Stimulated activated effector memory CD8-positive, alpha-beta T cell treated with anti-CD3 and anti-CD28 coated beads, Interleukin-12 subunit alpha, Interleukin-12 subunit beta, amount 100 ng/mL, for 72 hours (primary cell): ENCODE data around the gene SERPINB2.
"Not testable (repeated sequence)": the region's sequence is repeated elsewhere in the genome, so short reads cannot be mapped to it uniquely, and the experiment has no call there.

Experiments
- ATAC-seq: fragments of 150-1000 bp; cut with Tn5 transposase; 2 replicates; pipeline ENCODE4 v1.10.0; 2021
- DNase-seq, 2 donors: peaks; one replicate each; pipeline ENCODE4 v3.0.0; 2021 to 2022; ENCODE audit warnings: low spot score in 2 of 2
- H3K27ac Mint-ChIP-seq: one replicate; pipeline ENCODE4 v1.8.0; 2022; ENCODE audit warnings: mild to moderate bottlenecking, mixed read lengths
- H3K36me3 Mint-ChIP-seq: one replicate; pipeline ENCODE4 v1.8.0; 2022; ENCODE audit warnings: mild to moderate bottlenecking, mixed read lengths
- H3K4me1 Mint-ChIP-seq: one replicate; pipeline ENCODE4 v1.8.0; 2022; ENCODE audit warnings: mixed read lengths
- H3K4me3 Mint-ChIP-seq: one replicate; pipeline ENCODE4 v1.8.0; 2022; ENCODE audit warnings: mild to moderate bottlenecking, mixed read lengths
- H3K9me3 Mint-ChIP-seq: one replicate; pipeline ENCODE4 v1.8.0; 2022; ENCODE audit warnings: mixed read lengths

The SERPINB2 gene

DNA sequence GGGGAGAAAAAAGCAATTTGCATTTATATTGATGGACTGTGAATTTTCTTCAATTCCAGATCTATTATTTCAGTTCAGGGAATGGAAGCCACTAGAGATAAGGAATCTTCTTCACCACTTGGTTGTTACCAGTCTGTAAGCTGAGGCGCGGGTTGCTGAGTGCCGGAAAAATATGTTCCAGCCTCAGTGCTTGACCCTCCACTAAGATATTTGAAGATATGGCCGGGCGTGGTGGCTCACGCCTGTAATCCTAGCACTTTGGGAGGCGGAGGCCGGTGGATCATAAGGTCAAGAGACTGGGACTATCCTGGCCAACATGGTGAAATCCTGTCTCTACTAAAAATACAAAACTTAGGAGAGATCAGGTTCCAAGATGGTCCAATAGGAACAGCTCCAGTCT lies 52.5 kb downstream of the SERPINB2 start:
- no peaks in the 10 kb centered on the region for H3K36me3 Mint-ChIP-seq
- no peak for DNase-seq
- no peak overlapping the region for H3K27ac Mint-ChIP-seq
- ATAC-seq: no peak
- H3K9me3 Mint-ChIP-seq: no peaks in the 10 kb centered on the region
- peaks cover 6% of the 10 kb centered on the region for H3K4me1 Mint-ChIP-seq
- H3K4me3 Mint-ChIP-seq: no peak overlapping the region

- H3K4me3 Mint-ChIP-seq, H3K4me1 Mint-ChIP-seq, H3K36me3 Mint-ChIP-seq, H3K9me3 Mint-ChIP-seq, DNase-seq, H3K27ac Mint-ChIP-seq, ATAC-seq: not testable (repeated sequence)
Measured at GRCh38 chr18:63940543-63941050, 53.1 kb downstream of the SERPINB2 start.

DNA sequence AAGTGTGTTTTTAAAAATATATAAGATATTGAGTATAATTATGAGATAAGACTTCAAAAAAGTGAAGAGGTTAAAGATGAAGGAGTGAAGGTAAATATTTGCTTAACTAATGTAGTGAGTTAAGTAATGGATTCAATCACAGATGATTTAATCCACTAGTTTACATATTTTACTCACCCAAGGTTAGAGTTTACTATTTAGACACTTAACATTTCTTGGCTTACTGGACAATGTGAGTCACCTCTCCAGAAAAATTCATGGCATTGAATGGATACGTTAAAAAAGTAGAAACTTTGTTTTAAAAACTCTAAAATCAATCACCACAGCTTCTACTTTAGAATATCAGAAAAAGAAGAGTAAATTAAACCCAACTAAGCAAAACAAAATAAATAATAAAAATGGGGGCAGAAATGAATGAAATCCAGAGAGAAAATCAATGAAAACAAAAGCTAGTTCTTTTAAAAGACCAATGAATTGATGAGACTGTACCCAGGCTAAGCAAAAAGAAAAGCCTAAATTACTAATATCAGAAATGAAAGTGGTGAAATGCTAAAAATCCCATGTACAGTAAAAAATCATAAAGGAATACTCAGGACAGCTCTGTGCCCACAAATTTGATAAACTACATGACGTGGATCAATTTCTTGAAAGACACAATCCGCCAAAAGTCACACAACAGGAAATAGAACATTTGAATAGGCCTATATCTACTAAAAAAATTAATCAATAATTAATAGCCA lies 59.7 kb downstream of the SERPINB2 start:
- H3K36me3 Mint-ChIP-seq: no peaks in the 10 kb centered on the region
- no peak overlapping the region for H3K4me3 Mint-ChIP-seq
- DNase-seq (no peak), ATAC-seq (no peak)
- H3K4me1 Mint-ChIP-seq: peaks cover 27% of the 10 kb centered on the region
- H3K9me3 Mint-ChIP-seq: peaks cover 5% of the 10 kb centered on the region
- H3K27ac Mint-ChIP-seq: no peak overlapping the region

DNA sequence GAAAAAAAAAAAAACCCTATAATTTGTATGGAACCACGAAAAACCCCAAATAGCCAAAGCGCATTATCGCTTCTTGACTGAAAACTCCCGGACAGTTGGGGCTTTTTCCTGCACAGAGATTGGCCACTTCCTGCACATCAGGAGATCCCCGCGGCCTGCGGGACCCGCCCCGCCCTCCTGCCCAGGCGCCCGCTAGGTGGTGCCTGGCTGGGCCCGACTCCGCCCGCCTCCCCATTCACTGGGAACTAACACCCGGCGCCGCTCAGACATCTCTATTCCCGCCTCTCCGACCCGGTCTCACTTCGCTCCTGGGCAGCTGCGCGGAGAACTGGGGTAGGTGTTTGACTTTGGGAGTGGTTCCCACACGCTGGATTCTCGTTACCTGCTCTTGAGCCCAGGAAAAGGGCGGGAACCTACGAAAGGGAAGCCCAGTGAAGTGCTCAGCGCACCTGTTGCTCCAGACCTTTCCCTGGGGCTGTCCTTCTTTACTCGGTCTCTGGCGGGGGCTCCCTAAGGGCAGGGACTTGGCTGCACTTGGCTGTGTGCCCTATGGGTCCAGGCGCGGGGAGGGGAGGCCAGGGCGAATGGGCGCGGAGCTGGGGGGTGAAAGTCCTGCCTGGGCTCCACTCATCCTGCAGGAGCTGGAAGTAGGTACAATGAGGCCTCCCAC lies 61.7 kb downstream of the SERPINB2 start, which contains the start of gene HMSD:
Gene HMSD, plus strand, starts transcription at position 234 of the 670 bp plus-strand sequence. CDS start 4,155 bp downstream, outside the sequence.
- peak; percentile 51 to 82 for DNase-seq
- ATAC-seq: peak; percentile 86
- H3K27ac Mint-ChIP-seq: peak within 1 kb of the TSS; percentile 65
- H3K9me3 Mint-ChIP-seq: peaks cover 5% of the 10 kb centered on the region
- peaks cover 27% of the 10 kb centered on the region for H3K4me1 Mint-ChIP-seq
- peak within 1 kb of the TSS; percentile 81 for H3K4me3 Mint-ChIP-seq
- peaks cover 5% of the 10 kb centered on the region for H3K36me3 Mint-ChIP-seq

DNA sequence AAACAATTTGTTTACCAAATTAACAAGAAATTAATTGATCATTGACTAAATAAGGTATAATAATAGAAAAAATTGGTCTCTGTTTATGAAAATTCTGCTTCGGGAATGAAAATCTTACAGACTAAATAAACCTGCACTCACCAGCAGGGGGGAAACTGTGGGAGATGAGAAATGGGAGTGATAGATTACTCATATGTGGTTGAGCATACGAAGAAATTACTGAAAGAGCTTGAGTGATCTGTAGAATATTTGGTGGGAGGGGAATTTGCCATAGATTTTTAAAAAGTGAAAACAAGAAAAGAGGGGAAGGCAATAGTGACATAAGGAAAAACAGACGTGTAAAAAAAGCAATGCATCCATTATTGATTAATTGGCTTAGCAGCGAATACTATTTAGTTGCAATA lies 63.8 kb downstream of the SERPINB2 start:
- Mint-ChIP-seq H3K27ac (peak overlapping the region; percentile 1), H3K4me3 (peak overlapping the region; percentile 1), H3K9me3 (peaks cover 5% of the 10 kb centered on the region), H3K36me3 (peaks cover 15% of the 10 kb centered on the region), H3K4me1 (peaks cover 27% of the 10 kb centered on the region)
- peak; percentile 84 for ATAC-seq
- no peak for DNase-seq
